ENCODE results near the gene SCAF1. TPM values are rescaled to one million over a fixed set of nuclear protein-coding genes. Genes with fewer than 3 reads are reported as not detected.

SCAF1 gene
- total RNA-seq, 1 experiment from 2014 or later = 103 TPM

DNA sequence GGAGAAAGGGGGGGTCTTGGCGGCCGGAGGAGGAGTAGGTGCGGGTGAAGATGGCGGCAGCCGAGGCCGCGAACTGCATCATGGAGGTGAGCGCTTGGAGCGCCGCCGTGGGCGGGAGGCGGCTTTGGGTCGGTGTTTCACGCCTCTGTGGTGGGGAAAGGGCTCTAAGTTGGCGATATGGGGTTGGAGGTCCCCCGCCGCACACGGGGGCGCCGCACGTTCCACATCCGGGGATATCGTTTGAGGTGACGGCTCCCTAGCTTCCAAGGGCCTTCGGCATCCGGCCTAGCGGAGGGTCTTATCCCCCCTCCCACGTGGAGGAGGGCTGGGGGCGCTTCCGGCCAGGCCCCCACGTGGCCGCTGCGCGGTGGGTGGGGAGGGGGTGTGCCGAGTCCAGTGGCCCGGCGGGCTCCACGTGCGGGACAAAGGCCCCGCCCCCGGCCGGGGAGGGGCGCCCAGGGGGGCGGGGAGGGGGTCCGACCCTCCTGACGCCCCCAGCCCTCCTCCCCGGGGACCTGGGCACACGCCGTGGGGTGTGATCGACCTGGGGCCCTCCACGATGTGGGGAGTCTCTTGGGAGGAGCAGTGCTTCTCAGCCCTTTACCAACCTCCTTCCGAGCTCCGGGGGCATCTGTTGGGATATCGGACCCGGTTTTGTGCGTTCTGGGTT lies 35.4 kb downstream of the SCAF1 start, which contains the start of gene PRMT1 (continued):
- TF ChIP-seq ZNF425 (CRISPR knock-in tag; conservative IDR thresholded peaks at IDR 0.05) (no peak), GTF2I (CRISPR knock-in tag; conservative IDR thresholded peaks at IDR 0.05) (no peak), NFYB (CRISPR knock-in tag; conservative IDR thresholded peaks at IDR 0.05; ENCODE audit: low read depth) (no peak), HMGA2 (CRISPR knock-in tag; IDR thresholded peaks at IDR 0.05) (0 out of 2 replicates have a peak, but pooled peaks have one; percentile 15), NFATC4 (CRISPR knock-in tag; IDR thresholded peaks at IDR 0.05) (peak; percentile 86), RORB (CRISPR knock-in tag; IDR thresholded peaks at IDR 0.05) (no peak), CREM (CRISPR knock-in tag; IDR thresholded peaks at IDR 0.05) (no peak), ERG (CRISPR knock-in tag; IDR thresholded peaks at IDR 0.05) (peak; percentile 78; the same call in 1 of the 2 replicates), ELF4 (CRISPR knock-in tag; IDR thresholded peaks at IDR 0.05; ENCODE audit: low read depth) (no peak), ZNF219 (CRISPR knock-in tag; IDR thresholded peaks at IDR 0.05; ENCODE audit: borderline replicate concordance) (no peak; the same call in 1 of the 2 replicates), ZNF317 (CRISPR knock-in tag; IDR thresholded peaks at IDR 0.05; ENCODE audit: borderline replicate concordance, low read depth) (0 out of 2 replicates have a peak, but pooled peaks have one; percentile 20), E2F4 (CRISPR knock-in tag; IDR thresholded peaks at IDR 0.05; ENCODE audit: borderline replicate concordance, low read depth) (no peak), ATF6 (CRISPR knock-in tag; IDR thresholded peaks at IDR 0.05) (no peak), TCF7 (CRISPR knock-in tag; IDR thresholded peaks at IDR 0.05; ENCODE audit: low read depth) (no peak), ZNF423 (CRISPR knock-in tag; IDR thresholded peaks at IDR 0.05) (no peak), IRF2 (CRISPR knock-in tag; IDR thresholded peaks at IDR 0.05; ENCODE audit: borderline replicate concordance, low read depth) (no peak), NR3C1 (CRISPR knock-in tag; conservative IDR thresholded peaks at IDR 0.05; ENCODE audit: low read depth) (0 out of 2 replicates have a peak, but pooled peaks have one; percentile 72), SP1 (CRISPR knock-in tag; conservative IDR thresholded peaks at IDR 0.05) (no peak; the same call in 1 of the 2 replicates), PRDM15 (CRISPR knock-in tag; IDR thresholded peaks at IDR 0.05) (no peak), PREB (CRISPR knock-in tag; IDR thresholded peaks at IDR 0.05; ENCODE audit: borderline replicate concordance) (no peak)
- TF ChIP-seq, protein P1, sequence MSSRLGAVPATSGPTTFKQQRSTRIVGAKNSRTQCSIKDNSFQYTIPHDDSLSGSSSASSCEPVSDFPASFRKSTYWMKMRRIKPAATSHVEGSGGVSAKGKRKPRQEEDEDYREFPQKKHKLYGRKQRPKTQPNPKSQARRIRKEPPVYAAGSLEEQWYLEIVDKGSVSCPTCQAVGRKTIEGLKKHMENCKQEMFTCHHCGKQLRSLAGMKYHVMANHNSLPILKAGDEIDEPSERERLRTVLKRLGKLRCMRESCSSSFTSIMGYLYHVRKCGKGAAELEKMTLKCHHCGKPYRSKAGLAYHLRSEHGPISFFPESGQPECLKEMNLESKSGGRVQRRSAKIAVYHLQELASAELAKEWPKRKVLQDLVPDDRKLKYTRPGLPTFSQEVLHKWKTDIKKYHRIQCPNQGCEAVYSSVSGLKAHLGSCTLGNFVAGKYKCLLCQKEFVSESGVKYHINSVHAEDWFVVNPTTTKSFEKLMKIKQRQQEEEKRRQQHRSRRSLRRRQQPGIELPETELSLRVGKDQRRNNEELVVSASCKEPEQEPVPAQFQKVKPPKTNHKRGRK (CRISPR knock-in tag; IDR thresholded peaks at IDR 0.05; ENCODE audit: borderline replicate concordance) = no peak
- TF ChIP-seq, protein P2, sequence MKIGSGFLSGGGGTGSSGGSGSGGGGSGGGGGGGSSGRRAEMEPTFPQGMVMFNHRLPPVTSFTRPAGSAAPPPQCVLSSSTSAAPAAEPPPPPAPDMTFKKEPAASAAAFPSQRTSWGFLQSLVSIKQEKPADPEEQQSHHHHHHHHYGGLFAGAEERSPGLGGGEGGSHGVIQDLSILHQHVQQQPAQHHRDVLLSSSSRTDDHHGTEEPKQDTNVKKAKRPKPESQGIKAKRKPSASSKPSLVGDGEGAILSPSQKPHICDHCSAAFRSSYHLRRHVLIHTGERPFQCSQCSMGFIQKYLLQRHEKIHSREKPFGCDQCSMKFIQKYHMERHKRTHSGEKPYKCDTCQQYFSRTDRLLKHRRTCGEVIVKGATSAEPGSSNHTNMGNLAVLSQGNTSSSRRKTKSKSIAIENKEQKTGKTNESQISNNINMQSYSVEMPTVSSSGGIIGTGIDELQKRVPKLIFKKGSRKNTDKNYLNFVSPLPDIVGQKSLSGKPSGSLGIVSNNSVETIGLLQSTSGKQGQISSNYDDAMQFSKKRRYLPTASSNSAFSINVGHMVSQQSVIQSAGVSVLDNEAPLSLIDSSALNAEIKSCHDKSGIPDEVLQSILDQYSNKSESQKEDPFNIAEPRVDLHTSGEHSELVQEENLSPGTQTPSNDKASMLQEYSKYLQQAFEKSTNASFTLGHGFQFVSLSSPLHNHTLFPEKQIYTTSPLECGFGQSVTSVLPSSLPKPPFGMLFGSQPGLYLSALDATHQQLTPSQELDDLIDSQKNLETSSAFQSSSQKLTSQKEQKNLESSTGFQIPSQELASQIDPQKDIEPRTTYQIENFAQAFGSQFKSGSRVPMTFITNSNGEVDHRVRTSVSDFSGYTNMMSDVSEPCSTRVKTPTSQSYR (CRISPR knock-in tag; IDR thresholded peaks at IDR 0.05) = peak; percentile 63; the same call in 1 of the 2 replicates
